Cortex of kidney (tissue), 1 donor: Measurements from ENCODE around the gene PRLHR.

Experiments
- DNase-seq: peaks from one replicate; lab custom pipeline; 2025; lab: John Stamatoyannopoulos, UW

PRLHR gene

GRCh38 chr10:118563373-118563890, 32.0 kb downstream of the PRLHR start:
- no peak for DNase-seq

GRCh38 chr10:118562851-118563250, 32.6 kb downstream of the PRLHR start:
- DNase-seq, result no peak

- DNase-seq, result no peak
These were observed 37.5 kb downstream of the PRLHR start for GRCh38 chr10:118557946-118558345.

GRCh38 chr10:118551535-118552100, 43.8 kb downstream of the PRLHR start:
- no peak for DNase-seq

- no peak for DNase-seq
These were observed 48.2 kb downstream of the PRLHR start for GRCh38 chr10:118547282-118547681.

GRCh38 chr10:118546479-118546878, 49.0 kb downstream of the PRLHR start:
- no peak for DNase-seq

GRCh38 chr10:118545381-118545780, 50.1 kb downstream of the PRLHR start:
- no peak for DNase-seq

- no peak for DNase-seq
These were observed 51.0 kb downstream of the PRLHR start for GRCh38 chr10:118544401-118544948.

GRCh38 chr10:118543714-118544400, 51.6 kb downstream of the PRLHR start:
- no peak for DNase-seq

- no peak for DNase-seq
These were observed 52.7 kb downstream of the PRLHR start for GRCh38 chr10:118542745-118543144.

GRCh38 chr10:118542205-118542604, 53.2 kb downstream of the PRLHR start:
- DNase-seq, result no peak

- no peak for DNase-seq
These were observed 53.7 kb downstream of the PRLHR start for GRCh38 chr10:118541718-118542117.
